K562 (cell line): ENCODE measurements around the gene EFNA2. TPM values are rescaled to one million over a fixed set of nuclear protein-coding genes. Genes with fewer than 3 reads are reported as not detected.
A peak's percentile ranks its signal among the peaks of the same experiment; 100 is the strongest.

Experiments
- BRD4 ChIP-seq: fragments of 200-600 bp; sonication (generic); IDR thresholded peaks from 2 replicates; pipeline ENCODE4 v1.6.1; 2017; ENCODE audit warnings: inconsistent platforms
- BRF1 ChIP-seq: IDR thresholded peaks from 3 replicates; pipeline ENCODE4 v1.6.1; 2011; ENCODE audit warnings: borderline replicate concordance, mild to moderate bottlenecking; ENCODE audit not compliant: insufficient read length; ENCODE audit errors: extremely low read depth
- CBFA2T2 ChIP-seq: fragments of 450-650 bp; conservative IDR thresholded peaks from 2 replicates; pipeline ENCODE4 v1.6.1; 2017; ENCODE audit warnings: mild to moderate bottlenecking
- CEBPZ ChIP-seq: fragments of 150-350 bp; IDR thresholded peaks from 2 replicates; pipeline ENCODE4 v1.6.1; 2014; ENCODE audit warnings: low read depth, mild to moderate bottlenecking, low read length, borderline replicate concordance
- HNRNPL ChIP-seq: fragments of 200-400 bp; formaldehyde crosslinking; IDR thresholded peaks from 2 replicates; pipeline ENCODE4 v1.6.1; 2017; ENCODE audit warnings: low read depth, mild to moderate bottlenecking, low read length
- LCOR ChIP-seq: sonication (generic); formaldehyde crosslinking; IDR thresholded peaks from 2 replicates; pipeline ENCODE4 v1.8.0; 2022; ENCODE audit warnings: mild to moderate bottlenecking, missing genetic modification reagents
- MAFG ChIP-seq: fragments of 450-650 bp; conservative IDR thresholded peaks from 2 replicates; pipeline ENCODE4 v1.6.1; 2016; ENCODE audit warnings: missing genetic modification characterization, missing compliant biosample characterization
- MYNN ChIP-seq, 2 experiments: sonication (generic); formaldehyde crosslinking in 1 of 2; IDR thresholded peaks; 2 replicates each; pipeline versions ENCODE4 v1.5.0 to v1.6.1; 2016 to 2020; ENCODE audit warnings: antibody characterized with exemption in 1 of 2, missing genetic modification reagents in 1 of 2
- NFIC ChIP-seq: fragments of 450-650 bp; IDR thresholded peaks from 2 replicates; pipeline ENCODE4 v1.6.1; 2017; ENCODE audit warnings: mild to moderate bottlenecking, inconsistent platforms
- PML ChIP-seq: IDR thresholded peaks from 2 replicates; pipeline ENCODE4 v1.6.1; 2012; ENCODE audit warnings: low read length, inconsistent platforms
- RREB1 ChIP-seq: fragments of 250-450 bp; sonication (Bioruptor Pico); IDR thresholded peaks from 2 replicates; pipeline ENCODE4 v1.4.0; 2020
- SAFB ChIP-seq: fragments of 200-400 bp; formaldehyde crosslinking; IDR thresholded peaks from 2 replicates; pipeline ENCODE4 v1.6.1; 2017; ENCODE audit warnings: low read depth, low read length, borderline replicate concordance
- TARDBP ChIP-seq: fragments of 450-650 bp; IDR thresholded peaks from 2 replicates; pipeline ENCODE4 v1.6.1; 2016
- YBX1 ChIP-seq: fragments of 450-650 bp; IDR thresholded peaks from 2 replicates; pipeline ENCODE4 v1.7.1; 2016; ENCODE audit warnings: mild to moderate bottlenecking
- ZNF586 ChIP-seq: fragments of 450-650 bp; formaldehyde crosslinking; conservative IDR thresholded peaks from 2 replicates; pipeline ENCODE4 v1.4.0; 2020; ENCODE audit warnings: mild to moderate bottlenecking, moderate library complexity
- ZNF639 ChIP-seq, 2 experiments: fragments of 200-800 bp in 1 of 2; sonication (Bioruptor generic) in 1 of 2; sonication (generic) in 1 of 2; formaldehyde crosslinking in 1 of 2; IDR thresholded peaks in 1 of 2; conservative IDR thresholded peaks in 1 of 2; 2 replicates each; pipeline versions ENCODE4 v1.5.0 to v1.6.1; 2016 to 2020; ENCODE audit warnings: missing compliant biosample characterization in 1 of 2, missing genetic modification characterization in 1 of 2, missing genetic modification reagents in 1 of 2
- polyA plus RNA-seq, 8 experiments: library from polyadenylated mRNA; depleted of rRNA in 4 of 8; stranded (reverse) in 5 of 8; unstranded in 3 of 8; fragments of >200 nt; fragmentation: Nextera tagmentation in 2 of 8; fragmentation: Illumina TruSeq in 1 of 8; extraction: Ambion mirVana in 2 of 8; extraction: Trizol in 1 of 8; gene quantifications; 2 replicates each; pipeline versions ENCODE4 v1.2.1 to v1.2.3, GENCODE V29; 2011 to 2014; ENCODE audit warnings: inconsistent platforms in 1 of 8, missing spikeins in 1 of 8
- total RNA-seq, 7 experiments: library from RNA; depleted of rRNA in 6 of 7; stranded (reverse); fragments of >200 nt in 6 of 7; fragmentation: Illumina TruSeq in 2 of 7; extraction: Trizol in 2 of 7; gene quantifications; 2 replicates each; pipeline versions ENCODE4 v1.2.1 to v1.2.3, GENCODE V29; 2011 to 2021; ENCODE audit warnings: low replicate concordance in 1 of 7
- TF ChIP-seq, protein P1 (sequence below): fragments of 450-650 bp; IDR thresholded peaks from 2 replicates; pipeline ENCODE4 v1.6.1; 2016; ENCODE audit warnings: low read depth, mild to moderate bottlenecking, moderate library complexity

Gene EFNA2
- total and polyA plus RNA-seq, 9 of the 15 experiments (the other 6 are each of a cell fraction or from before 2014, with no cell fraction given), result 0.11 to 0.44 (median 0.15) TPM; not detected in 6

DNA sequence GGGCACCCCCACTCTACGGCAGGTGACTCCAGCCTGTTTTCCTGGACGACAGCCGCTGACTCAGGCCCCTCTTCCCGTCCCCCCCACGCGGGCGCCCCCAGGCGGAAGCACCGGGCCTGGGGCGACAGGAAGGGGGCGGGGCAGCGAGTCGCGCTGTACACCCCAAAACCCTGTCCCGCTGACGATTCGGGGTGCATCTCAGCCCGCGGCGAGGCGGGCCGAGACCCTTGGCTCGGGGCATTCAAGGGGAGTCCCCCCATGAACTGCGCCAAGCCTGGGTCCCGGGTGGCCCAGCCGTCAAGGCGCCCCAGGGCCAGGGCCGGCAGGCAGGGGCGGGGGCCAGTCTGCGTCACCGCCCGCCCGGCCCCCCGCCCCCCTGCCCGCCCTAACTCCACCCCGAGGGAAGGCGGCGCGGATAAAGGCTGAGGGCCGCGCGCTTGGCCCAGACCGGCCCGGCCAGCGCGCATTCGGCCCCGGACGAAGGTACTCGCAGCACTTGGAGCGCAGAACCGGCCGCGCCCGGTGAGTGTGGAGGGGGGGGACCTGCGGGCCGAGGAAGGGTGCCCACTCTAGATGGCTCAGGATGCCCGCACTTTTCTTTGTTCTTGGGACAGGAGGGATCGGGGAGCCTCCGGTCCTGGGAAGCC, 37.4 kb upstream of the EFNA2 start, which contains the start of gene MIDN (continued):
- TF ChIP-seq ZNF639 (CRISPR knock-in tag; conservative IDR thresholded peaks at IDR 0.05 in 1 of 2, IDR thresholded peaks at IDR 0.05 in 1 of 2) (no peak), MYNN (IDR thresholded peaks at IDR 0.05) (0 out of 2 replicates have a peak, but pooled peaks have one; percentile 13), MYNN (CRISPR knock-in tag; IDR thresholded peaks at IDR 0.05) (no peak), NFIC (peak; percentile 71), HNRNPL (peak; percentile 73), CEBPZ (no peak), PML (peak; percentile 73), ZNF586 (CRISPR knock-in tag) (no peak), CBFA2T2 (no peak), BRF1 (no peak), BRD4 (no peak), SAFB (no peak), RREB1 (CRISPR knock-in tag) (no peak), YBX1 (no peak), TARDBP (0 out of 2 replicates have a peak, but pooled peaks have one; percentile 59), MAFG (peak; percentile 35; the same call in 1 of the 2 replicates), LCOR (0 out of 2 replicates have a peak, but pooled peaks have one; percentile 46)
- TF ChIP-seq, protein P1, sequence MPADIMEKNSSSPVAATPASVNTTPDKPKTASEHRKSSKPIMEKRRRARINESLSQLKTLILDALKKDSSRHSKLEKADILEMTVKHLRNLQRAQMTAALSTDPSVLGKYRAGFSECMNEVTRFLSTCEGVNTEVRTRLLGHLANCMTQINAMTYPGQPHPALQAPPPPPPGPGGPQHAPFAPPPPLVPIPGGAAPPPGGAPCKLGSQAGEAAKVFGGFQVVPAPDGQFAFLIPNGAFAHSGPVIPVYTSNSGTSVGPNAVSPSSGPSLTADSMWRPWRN, result 0 out of 2 replicates have a peak, but pooled peaks have one; percentile 8
